ENCODE measurements around the gene ASTL.

ASTL gene

DNA sequence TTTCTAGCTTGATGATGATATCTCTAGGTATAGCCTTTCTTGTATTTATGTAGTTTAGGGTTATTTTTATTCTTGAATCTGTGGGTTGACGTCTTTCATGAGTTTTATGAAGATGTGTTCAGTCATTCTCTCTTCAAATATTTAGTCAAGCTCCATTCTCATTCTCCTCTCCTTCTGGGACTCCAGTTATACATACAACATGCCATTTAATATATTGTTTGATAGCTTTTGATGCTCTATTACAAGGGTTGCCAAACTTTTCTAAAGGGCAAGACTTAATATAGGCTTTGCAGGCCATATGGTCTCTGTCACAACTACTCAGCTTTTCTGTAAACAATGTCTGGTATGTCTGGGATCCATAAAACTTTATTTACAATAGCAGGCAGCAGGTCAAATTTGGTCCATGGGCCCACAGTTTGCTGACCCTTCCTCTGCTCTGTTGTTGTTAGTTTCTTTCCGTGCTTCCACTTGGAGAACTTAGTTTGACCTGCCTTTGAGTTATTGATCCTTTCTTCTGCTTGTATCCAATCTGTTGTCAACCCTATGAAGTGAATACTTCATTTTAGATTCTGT lies 63.0 kb downstream of the ASTL start:
- DNase-seq = no peak

DNA sequence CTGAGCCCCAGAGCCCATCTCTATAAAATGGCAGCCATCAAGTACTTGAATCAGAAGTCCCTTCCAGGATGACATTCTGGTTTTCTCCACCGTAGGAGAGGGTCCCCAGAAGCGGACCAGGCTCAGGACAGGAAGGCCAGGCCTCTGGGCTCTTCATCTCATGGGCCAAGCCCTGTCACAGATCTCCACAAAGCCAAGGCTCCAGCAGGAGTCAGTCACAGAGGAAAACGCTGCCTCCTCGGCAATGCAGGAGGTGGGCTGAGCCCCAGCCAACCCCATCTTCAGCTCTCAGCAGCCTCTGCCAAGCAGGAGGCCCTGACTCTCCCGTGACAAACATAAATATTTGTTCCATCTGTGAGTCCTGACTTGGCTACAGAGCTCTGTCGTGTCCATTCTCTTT lies 64.1 kb downstream of the ASTL start:
- no peak for DNase-seq

DNA sequence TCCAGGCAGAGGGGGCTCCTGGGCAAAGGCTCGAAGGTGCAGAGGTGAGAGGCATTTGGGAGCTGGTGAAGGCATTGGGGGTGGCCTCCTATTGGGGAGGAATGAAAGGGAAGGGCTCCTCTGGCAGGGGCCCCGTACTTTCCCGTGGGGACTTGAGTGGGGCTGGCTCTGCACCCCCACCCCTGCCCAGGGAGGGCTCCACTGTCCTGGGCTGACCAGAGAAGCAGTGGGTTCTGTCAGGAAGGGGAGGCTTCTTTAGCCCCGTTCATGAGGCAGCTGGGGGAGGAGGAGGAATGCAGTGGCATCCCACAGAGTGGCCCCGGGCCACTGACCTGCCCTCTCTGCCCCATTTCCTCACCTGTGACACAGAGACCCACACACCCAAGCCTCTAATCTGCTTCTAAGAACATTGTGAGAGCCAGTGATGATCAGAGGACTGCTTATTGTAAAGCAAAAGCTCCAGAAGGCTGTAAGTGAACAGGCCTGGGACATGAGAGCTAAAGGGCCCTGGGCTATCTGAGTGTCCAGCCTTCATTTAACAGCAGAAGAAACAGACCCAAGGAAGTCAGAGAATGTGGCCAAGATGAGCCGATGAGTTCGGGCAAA lies 65.0 kb downstream of the ASTL start:
- no peak for DNase-seq
